CD8-positive, alpha-beta memory T cell (primary cell): ENCODE measurements around the gene CDK8. TPM values are rescaled to one million over a fixed set of nuclear protein-coding genes. Genes with fewer than 3 reads are reported as not detected.

Source experiments
- CTCF ChIA-PET: fragments of 350-600 bp; sonication (Branson Sonifier 250); formaldehyde crosslinking; loops from one replicate; lab custom pipeline; 2021; ENCODE audit warnings: antibody characterized with exemption; lab: Charles Lee
- POLR2A ChIA-PET: fragments of 350-600 bp; sonication (Branson Sonifier 250); formaldehyde crosslinking; loops from one replicate; lab custom pipeline; 2021; ENCODE audit warnings: antibody characterized with exemption; lab: Charles Lee
- DNase-seq, 5 donors: peaks; one replicate each; pipeline versions ENCODE4 v3.0.0 to v3.0.0-alpha.2; 2020 to 2022; ENCODE audit warnings: mixed read lengths in 1 of 5
- H3K27ac ChIP-seq: one replicate; pipeline ENCODE4 v1.7.0; 2013; ENCODE audit warnings: low read depth, mild to moderate bottlenecking, low read length, moderate library complexity
- H3K27me3 ChIP-seq: 2 replicates; pipeline ENCODE4 v1.7.0; 2013; ENCODE audit warnings: low read length, mild to moderate bottlenecking; ENCODE audit not compliant: insufficient read depth, poor library complexity, severe bottlenecking
- H3K36me3 ChIP-seq: 2 replicates; pipeline ENCODE4 v1.7.0; 2013; ENCODE audit warnings: mild to moderate bottlenecking, low read length, moderate library complexity; ENCODE audit not compliant: insufficient read depth
- H3K4me1 ChIP-seq: 2 replicates; pipeline ENCODE4 v1.7.0; 2013; ENCODE audit warnings: mild to moderate bottlenecking, low read length, moderate library complexity; ENCODE audit not compliant: insufficient read depth
- H3K4me3 ChIP-seq: 2 replicates; pipeline ENCODE4 v1.7.0; 2013; ENCODE audit warnings: mild to moderate bottlenecking, low read length
- H3K9me3 ChIP-seq: 2 replicates; pipeline ENCODE4 v1.7.0; 2013; ENCODE audit warnings: mild to moderate bottlenecking, low read length
- H3K27ac Mint-ChIP-seq, 8 donors: one replicate each; pipeline ENCODE4 v1.8.0; 2020 to 2021; ENCODE audit warnings: mixed read lengths in 8 of 8, mild to moderate bottlenecking in 6 of 8, inconsistent platforms in 3 of 8, moderate library complexity in 3 of 8
- H3K27me3 Mint-ChIP-seq, 2 donors: one replicate each; pipeline ENCODE4 v1.8.0; 2020 to 2021; ENCODE audit warnings: mixed read lengths in 2 of 2, mild to moderate bottlenecking in 1 of 2, moderate library complexity in 1 of 2
- H3K36me3 Mint-ChIP-seq, 3 donors: one replicate each; pipeline ENCODE4 v1.8.0; 2020 to 2021; ENCODE audit warnings: mixed read lengths in 3 of 3, inconsistent platforms in 1 of 3, mild to moderate bottlenecking in 1 of 3
- H3K4me1 Mint-ChIP-seq, 3 donors: one replicate each; pipeline ENCODE4 v1.8.0; 2020 to 2021; ENCODE audit warnings: mixed read lengths in 3 of 3, inconsistent platforms in 1 of 3, mild to moderate bottlenecking in 1 of 3
- H3K4me3 Mint-ChIP-seq, 7 donors: one replicate each; pipeline ENCODE4 v1.8.0; 2020 to 2021; ENCODE audit warnings: mixed read lengths in 7 of 7, mild to moderate bottlenecking in 6 of 7, moderate library complexity in 4 of 7, inconsistent platforms in 2 of 7
- H3K9me3 Mint-ChIP-seq, 5 donors: one replicate each; pipeline ENCODE4 v1.8.0; 2020 to 2022; ENCODE audit warnings: mixed read lengths in 5 of 5, mild to moderate bottlenecking in 3 of 5, moderate library complexity in 2 of 5, inconsistent platforms in 1 of 5
- polyA plus RNA-seq: library from polyadenylated mRNA; unstranded; fragments of 300-500 nt; fragmentation: Illumina TruSeq; gene quantifications from one replicate; pipeline ENCODE4 v1.2.3, GENCODE V29; 2021
- total RNA-seq, 2 experiments: library from RNA; stranded (reverse); gene quantifications; one replicate each; pipeline ENCODE4 v1.2.3, GENCODE V29; 2021

The CDK8 gene
- total and polyA plus RNA-seq, 3 experiments from 2014 or later: 4.8 to 28.0 (median 27.9) TPM

DNA sequence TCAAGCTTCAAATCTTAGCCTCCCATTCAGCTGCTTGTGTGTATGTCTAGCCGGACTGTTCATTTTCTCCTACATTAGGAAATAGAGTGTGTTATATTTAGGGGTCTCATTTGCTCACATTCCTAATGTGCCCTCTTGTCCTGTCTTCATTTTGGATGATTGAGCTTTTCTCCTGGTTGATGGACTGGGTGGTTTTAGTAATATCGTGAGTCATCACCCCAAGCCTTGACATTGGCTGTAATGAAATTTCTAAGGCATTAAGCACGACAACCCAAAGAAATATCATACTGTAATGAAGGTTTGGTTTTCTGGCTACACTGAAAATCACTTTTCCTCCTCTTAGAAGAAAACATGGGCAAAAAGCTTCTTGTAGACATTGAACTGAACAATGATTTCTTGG, 192.8 kb downstream of the CDK8 start:
- CTCF ChIA-PET: no interaction called here
- Histone ChIP-seq H3K4me3 (no peak overlapping the region), H3K27ac (no peak overlapping the region), H3K36me3 (no peaks in the 10 kb centered on the region), H3K9me3 (no peaks in the 10 kb centered on the region), H3K4me1 (no peaks in the 10 kb centered on the region), H3K27me3 (no peaks in the 10 kb centered on the region)
- no peaks in the 10 kb centered on the region for H3K4me1 Mint-ChIP-seq
- peaks cover 16 to 60% of the 10 kb centered on the region in 2 donors for H3K27me3 Mint-ChIP-seq
- DNase-seq: no peak
- H3K9me3 Mint-ChIP-seq: peaks cover 3 to 6% (median 4%) of the 10 kb centered on the region in 5 donors
- no peak overlapping the region for H3K27ac Mint-ChIP-seq
- H3K36me3 Mint-ChIP-seq: peaks cover 0 to 1% (median 0%) of the 10 kb centered on the region in 3 donors
- POLR2A ChIA-PET: no interaction called here
- H3K4me3 Mint-ChIP-seq: no peak overlapping the region

DNA sequence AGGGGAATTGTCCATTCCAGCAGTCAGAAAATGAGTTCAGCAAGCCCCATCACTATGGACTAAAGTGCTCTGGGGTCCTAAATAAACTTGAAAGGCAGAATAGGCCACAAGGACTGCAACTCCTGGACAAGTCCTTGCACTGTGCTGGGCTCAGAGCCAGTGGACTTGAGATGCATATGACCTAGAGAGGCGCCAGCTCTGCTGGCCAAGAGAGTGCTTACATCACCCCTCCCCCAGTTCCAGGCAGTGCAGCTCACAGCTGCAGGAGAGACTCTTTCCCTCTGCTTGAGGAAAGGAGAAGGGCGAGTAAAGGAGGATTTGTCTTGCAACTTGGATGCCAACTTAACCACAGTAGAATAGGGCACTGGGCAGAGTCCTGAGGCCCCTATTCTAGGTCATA, 194.1 kb downstream of the CDK8 start:
- H3K4me3 Mint-ChIP-seq: no peak overlapping the region
- H3K4me3 ChIP-seq: no peak overlapping the region
- no peak for DNase-seq
- H3K4me1 ChIP-seq: no peaks in the 10 kb centered on the region
- POLR2A ChIA-PET: no interaction called here
- peaks cover 16 to 60% of the 10 kb centered on the region in 2 donors for H3K27me3 Mint-ChIP-seq
- H3K27me3 ChIP-seq: no peaks in the 10 kb centered on the region
- H3K4me1 Mint-ChIP-seq: no peaks in the 10 kb centered on the region
- no peak overlapping the region for H3K27ac Mint-ChIP-seq
- CTCF ChIA-PET: no interaction called here
- no peaks in the 10 kb centered on the region for H3K36me3 ChIP-seq
- H3K36me3 Mint-ChIP-seq: peaks cover 0 to 1% (median 0%) of the 10 kb centered on the region in 3 donors
- no peak overlapping the region for H3K27ac ChIP-seq
- peaks cover 3 to 6% (median 4%) of the 10 kb centered on the region in 5 donors for H3K9me3 Mint-ChIP-seq
- no peaks in the 10 kb centered on the region for H3K9me3 ChIP-seq

DNA sequence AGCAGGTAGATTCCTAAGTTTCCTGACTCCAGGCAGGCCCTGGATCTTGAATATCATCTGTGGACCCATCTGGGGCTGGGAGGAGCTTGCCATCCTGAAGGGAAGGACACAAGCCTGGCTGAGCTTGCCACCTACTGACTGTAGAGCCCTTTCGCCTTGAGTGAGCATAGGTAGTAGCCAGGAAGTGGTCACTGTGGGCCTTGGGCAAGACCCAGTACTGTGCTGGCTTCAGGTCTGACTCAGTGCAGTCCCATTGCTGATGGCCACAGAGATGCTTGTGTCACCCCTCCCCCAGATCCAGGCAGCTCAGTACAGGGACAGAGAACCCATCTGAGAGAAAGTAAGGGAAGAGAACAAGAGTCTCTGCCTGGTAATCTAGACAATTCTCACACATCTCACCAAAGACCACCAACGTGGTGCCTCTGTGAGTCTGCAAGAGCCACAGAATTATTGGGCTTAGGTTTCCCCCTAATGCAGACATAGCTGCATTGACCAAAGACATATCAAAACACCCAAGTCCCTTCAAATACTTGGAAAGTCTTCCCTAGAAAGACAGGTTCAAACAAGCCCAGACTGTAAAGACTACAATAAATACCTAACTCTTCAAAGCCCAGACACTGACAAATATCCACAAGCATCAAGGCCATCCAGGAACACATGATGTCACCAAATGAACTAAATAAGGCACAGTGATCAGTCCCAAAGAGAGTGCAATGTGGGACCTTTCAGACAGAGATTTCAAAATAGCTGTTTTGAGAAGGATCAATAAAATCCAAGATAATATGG, 195.3 kb downstream of the CDK8 start:
- Histone ChIP-seq H3K36me3 (no peaks in the 10 kb centered on the region), H3K27me3 (no peaks in the 10 kb centered on the region), H3K27ac (no peak overlapping the region), H3K9me3 (no peaks in the 10 kb centered on the region), H3K4me3 (no peak overlapping the region), H3K4me1 (no peaks in the 10 kb centered on the region)
- H3K27me3 Mint-ChIP-seq: peaks cover 16 to 55% of the 10 kb centered on the region in 2 donors
- H3K4me3 Mint-ChIP-seq: no peak overlapping the region
- no peaks in the 10 kb centered on the region for H3K4me1 Mint-ChIP-seq
- ChIA-PET CTCF (interaction anchor here (1.0 kb wide), 1 partner anchor 10 kb away, joined by 4 read pairs; no protein-coding TSS in a partner anchor), POLR2A (no interaction called here)
- peaks cover 0 to 1% (median 0%) of the 10 kb centered on the region in 3 donors for H3K36me3 Mint-ChIP-seq
- DNase-seq: no peak
- H3K9me3 Mint-ChIP-seq: peaks cover 3 to 6% (median 4%) of the 10 kb centered on the region in 5 donors
- no peak overlapping the region for H3K27ac Mint-ChIP-seq

Other genes with a start within 250 kb of the CDK8 start
- under 1 TPM in 1 of 2 experiments, not detected in 1; 0.07 TPM for gene SHISA2, start 202.1 kb upstream of the CDK8 start, total RNA-seq
- gene SHISA2, start 202.1 kb upstream of the CDK8 start, polyA plus RNA-seq: not detected
- gene RNF6, start 31.8 kb upstream of the CDK8 start, total RNA-seq: 10 to 100 TPM; 64.6 to 65.0 TPM
- gene RNF6, start 31.8 kb upstream of the CDK8 start, polyA plus RNA-seq: 44.7 TPM